OCI-LY7 (cell line): ENCODE data around the gene SLC6A7.

Source experiments
- EZH2phosphoT487 ChIP-seq: fragments of 200-600 bp; sonication (generic); IDR thresholded peaks from 2 replicates; pipeline ENCODE4 v1.6.1; 2018; ENCODE audit warnings: low read depth, borderline replicate concordance, mild to moderate bottlenecking, mixed run types, antibody characterized with exemption, low read length, moderate library complexity, mixed read lengths
- TF ChIP-seq, protein P1 (sequence below): fragments of 200-600 bp; sonication (generic); conservative IDR thresholded peaks from 2 replicates; pipeline ENCODE4 v1.5.1; 2014; ENCODE audit warnings: mild to moderate bottlenecking, antibody characterized with exemption, low read length, moderate library complexity, mixed read lengths

DNA sequence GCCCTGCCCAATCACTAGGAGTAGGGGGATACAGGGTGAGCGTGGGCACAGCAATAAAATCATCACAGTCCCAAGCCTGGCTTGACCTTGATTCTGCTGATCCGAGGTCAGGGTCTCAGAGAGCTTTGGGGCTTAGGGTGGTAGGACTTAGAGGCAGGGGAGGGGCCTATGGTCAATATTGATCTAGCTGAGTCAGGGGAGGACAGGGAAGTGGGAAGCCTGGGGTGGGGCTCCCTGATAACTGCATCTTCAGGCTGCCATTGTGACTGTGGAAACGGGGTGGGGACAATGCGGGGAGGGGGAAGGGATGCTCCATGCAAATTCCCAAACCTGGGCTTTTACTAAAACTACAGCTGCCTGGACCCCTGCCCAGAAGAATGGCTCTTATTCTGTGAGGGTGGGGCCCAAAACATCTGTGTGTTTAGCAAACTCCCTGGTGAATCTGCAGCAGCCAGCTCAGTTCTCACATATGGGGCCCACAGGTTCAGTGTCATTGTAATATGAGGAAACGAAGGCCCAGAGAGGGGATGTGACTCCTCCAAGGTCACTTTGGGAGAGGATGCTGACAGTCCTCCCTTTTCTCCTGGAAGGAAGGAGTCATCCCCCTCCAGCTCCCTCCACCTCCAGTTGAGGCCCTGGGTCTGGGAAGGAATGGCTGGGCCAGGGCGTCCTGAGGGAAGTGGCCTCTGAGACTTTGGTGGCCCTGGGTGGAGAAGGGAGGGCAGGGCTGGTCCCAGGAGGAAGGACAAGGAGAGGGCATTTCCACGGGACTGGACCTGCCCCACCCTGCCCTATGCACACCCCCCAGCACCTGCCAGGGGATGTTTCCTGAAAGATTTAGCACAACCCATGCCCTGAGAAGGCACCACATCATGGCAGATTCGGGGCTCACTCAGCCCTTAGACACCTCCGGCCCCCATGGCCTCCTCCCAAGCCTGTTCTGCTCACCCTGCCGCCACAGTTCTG is 26.4 kb downstream of the SLC6A7 start:
- TF ChIP-seq, protein P1, sequence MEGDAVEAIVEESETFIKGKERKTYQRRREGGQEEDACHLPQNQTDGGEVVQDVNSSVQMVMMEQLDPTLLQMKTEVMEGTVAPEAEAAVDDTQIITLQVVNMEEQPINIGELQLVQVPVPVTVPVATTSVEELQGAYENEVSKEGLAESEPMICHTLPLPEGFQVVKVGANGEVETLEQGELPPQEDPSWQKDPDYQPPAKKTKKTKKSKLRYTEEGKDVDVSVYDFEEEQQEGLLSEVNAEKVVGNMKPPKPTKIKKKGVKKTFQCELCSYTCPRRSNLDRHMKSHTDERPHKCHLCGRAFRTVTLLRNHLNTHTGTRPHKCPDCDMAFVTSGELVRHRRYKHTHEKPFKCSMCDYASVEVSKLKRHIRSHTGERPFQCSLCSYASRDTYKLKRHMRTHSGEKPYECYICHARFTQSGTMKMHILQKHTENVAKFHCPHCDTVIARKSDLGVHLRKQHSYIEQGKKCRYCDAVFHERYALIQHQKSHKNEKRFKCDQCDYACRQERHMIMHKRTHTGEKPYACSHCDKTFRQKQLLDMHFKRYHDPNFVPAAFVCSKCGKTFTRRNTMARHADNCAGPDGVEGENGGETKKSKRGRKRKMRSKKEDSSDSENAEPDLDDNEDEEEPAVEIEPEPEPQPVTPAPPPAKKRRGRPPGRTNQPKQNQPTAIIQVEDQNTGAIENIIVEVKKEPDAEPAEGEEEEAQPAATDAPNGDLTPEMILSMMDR, result no peak
- no peak for TF ChIP-seq EZH2phosphoT487
